ENCODE results near the gene B4GALT5.

DNA sequence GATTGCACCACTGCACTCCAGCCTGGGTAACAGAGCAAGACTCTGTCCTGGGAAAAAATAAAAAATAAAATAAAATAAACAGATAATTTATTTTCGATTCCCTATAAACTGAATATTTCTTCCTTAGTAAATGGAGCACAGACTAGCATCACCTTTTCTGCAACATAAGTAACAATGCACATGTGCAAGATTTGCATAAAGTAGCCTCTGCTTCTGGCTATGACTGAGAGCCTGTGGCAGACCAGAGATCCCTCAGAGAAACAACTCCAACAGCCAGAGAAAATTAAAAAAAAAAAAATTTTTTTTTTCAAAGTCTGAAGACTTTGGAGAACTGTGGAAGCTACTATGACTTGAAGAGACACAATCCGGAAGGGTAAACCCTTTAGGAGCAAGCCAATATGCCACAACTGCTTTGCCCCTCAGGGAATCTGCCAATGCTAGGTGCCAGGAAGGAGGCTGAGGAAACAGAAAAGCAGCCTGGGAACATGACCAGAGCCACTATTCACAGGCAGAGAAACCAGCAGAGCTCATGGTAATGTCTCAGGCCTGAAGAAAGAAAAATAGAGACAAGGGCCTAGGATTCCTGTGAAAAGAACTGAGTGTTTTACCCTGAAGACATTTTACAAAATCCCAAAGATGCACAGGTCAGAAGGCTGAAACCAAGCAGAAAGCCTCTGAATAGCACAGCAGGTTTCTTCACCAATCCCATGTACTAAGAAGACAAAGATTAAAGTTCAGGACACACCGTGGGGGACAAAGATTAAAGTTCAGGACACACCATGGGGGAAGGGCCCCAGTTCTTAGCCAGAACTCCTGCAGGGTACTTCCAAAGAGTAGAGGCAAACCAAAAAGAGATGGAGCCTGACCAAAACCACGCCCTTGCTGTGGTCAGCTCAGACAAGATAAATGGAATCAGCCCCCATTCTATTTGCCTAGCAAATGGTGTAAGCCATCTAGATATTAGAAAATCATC, 25.8 kb downstream of the B4GALT5 start:
- TF ChIP-seq, protein P1, sequence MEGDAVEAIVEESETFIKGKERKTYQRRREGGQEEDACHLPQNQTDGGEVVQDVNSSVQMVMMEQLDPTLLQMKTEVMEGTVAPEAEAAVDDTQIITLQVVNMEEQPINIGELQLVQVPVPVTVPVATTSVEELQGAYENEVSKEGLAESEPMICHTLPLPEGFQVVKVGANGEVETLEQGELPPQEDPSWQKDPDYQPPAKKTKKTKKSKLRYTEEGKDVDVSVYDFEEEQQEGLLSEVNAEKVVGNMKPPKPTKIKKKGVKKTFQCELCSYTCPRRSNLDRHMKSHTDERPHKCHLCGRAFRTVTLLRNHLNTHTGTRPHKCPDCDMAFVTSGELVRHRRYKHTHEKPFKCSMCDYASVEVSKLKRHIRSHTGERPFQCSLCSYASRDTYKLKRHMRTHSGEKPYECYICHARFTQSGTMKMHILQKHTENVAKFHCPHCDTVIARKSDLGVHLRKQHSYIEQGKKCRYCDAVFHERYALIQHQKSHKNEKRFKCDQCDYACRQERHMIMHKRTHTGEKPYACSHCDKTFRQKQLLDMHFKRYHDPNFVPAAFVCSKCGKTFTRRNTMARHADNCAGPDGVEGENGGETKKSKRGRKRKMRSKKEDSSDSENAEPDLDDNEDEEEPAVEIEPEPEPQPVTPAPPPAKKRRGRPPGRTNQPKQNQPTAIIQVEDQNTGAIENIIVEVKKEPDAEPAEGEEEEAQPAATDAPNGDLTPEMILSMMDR (IDR thresholded peaks at IDR 0.05 in 8 of 11, conservative IDR thresholded peaks at IDR 0.05 in 3 of 11), result no peak
- no peak for TF ChIP-seq POLR2AphosphoS5 (IDR thresholded peaks at IDR 0.05)
- TF ChIP-seq POLR2A (IDR thresholded peaks at IDR 0.05), result no peak

Measured in spleen (tissue), 7 donors.